Measurements from ENCODE around the gene LMX1A. TPM values are rescaled to one million over a fixed set of nuclear protein-coding genes. Genes with fewer than 3 reads are reported as not detected.

LMX1A gene
- polyA plus RNA-seq, 2 of the 4 experiments (the other 2 are of a cell fraction): not detected

GRCh38 chr1:165187031-165188009 is 169.2 kb downstream of the LMX1A start:
- H3K4me2 ChIP-seq: no peak overlapping the region
- ATAC-seq: no peak; a peak in 1 of 6 replicates
- FAIRE-seq: no peak
- H3K4me1 ChIP-seq: no peaks in the 10 kb centered on the region
- no peak overlapping the region for H3K4me3 ChIP-seq
- H3K9me3 ChIP-seq: no peaks in the 10 kb centered on the region
- POLR2A ChIA-PET: no interaction called here
- no peak for TF ChIP-seq HDAC2 (IDR thresholded peaks at IDR 0.05)
- no peak for TF ChIP-seq ZNF302 (CRISPR knock-in tag; IDR thresholded peaks at IDR 0.05)
- no peak for TF ChIP-seq ZSCAN20 (CRISPR knock-in tag; IDR thresholded peaks at IDR 0.05)
- TF ChIP-seq BHLHE40 (IDR thresholded peaks at IDR 0.05; ENCODE audit: low read depth, low read length): no peak
- no peak for TF ChIP-seq RAD21 (conservative IDR thresholded peaks at IDR 0.05 in 1 of 2, IDR thresholded peaks at IDR 0.05 in 1 of 2)
- TF ChIP-seq GATA3 (IDR thresholded peaks at IDR 0.05; ENCODE audit: borderline replicate concordance): no peak
- no peak for TF ChIP-seq EHMT2 (IDR thresholded peaks at IDR 0.05; ENCODE audit: low read depth)
- TF ChIP-seq FOSB (CRISPR knock-in tag; IDR thresholded peaks at IDR 0.05): no peak
- no peak for TF ChIP-seq ESRRA (IDR thresholded peaks at IDR 0.05; ENCODE audit: borderline replicate concordance, low read length)
- no peak for TF ChIP-seq ATOH8 (CRISPR knock-in tag; IDR thresholded peaks at IDR 0.05; ENCODE audit: low read depth)
- TF ChIP-seq PHF8 (IDR thresholded peaks at IDR 0.05; ENCODE audit: borderline replicate concordance, low read depth): no peak
- no peak for TF ChIP-seq EP300 (IDR thresholded peaks at IDR 0.05)
- no peak for TF ChIP-seq FOXS1 (CRISPR knock-in tag; IDR thresholded peaks at IDR 0.05)
- no peak for TF ChIP-seq NR3C1 (IDR thresholded peaks at IDR 0.05)
- no peak for TF ChIP-seq ZFP36 (IDR thresholded peaks at IDR 0.05; ENCODE audit: borderline replicate concordance, partially characterized antibody)
- no peak for TF ChIP-seq CHD4 (IDR thresholded peaks at IDR 0.05; ENCODE audit: borderline replicate concordance)
- TF ChIP-seq RNF2 (IDR thresholded peaks at IDR 0.05; ENCODE audit: borderline replicate concordance, low read depth): no peak
- TF ChIP-seq RFX5 (IDR thresholded peaks at IDR 0.05): no peak
- CTCF ChIA-PET: no interaction called here
- WGBS (ENCODE audit: missing lambda C conversion rate): 6% methylated on average over 3 of the region's 3 CpGs
- no peak for DNase-seq (ENCODE audit: low read depth in 1 of 2, low spot score in 1 of 2)
- no peak overlapping the region for H3K27ac ChIP-seq

- ATAC-seq: no peak
- no peak for TF ChIP-seq SREBF2 (IDR thresholded peaks at IDR 0.05)
- no peak for TF ChIP-seq NPAS2 (CRISPR knock-in tag; IDR thresholded peaks at IDR 0.05; ENCODE audit: borderline replicate concordance)
- no peak for TF ChIP-seq JUNB (IDR thresholded peaks at IDR 0.05)
- TF ChIP-seq EHF (CRISPR knock-in tag; IDR thresholded peaks at IDR 0.05): no peak
- no peak for TF ChIP-seq TFCP2L1 (CRISPR knock-in tag; IDR thresholded peaks at IDR 0.05)
- TF ChIP-seq EHMT2 (IDR thresholded peaks at IDR 0.05; ENCODE audit: low read depth): no peak
- no peak for TF ChIP-seq USF2 (IDR thresholded peaks at IDR 0.05)
- no peak for TF ChIP-seq MYC (IDR thresholded peaks at IDR 0.05; ENCODE audit: borderline replicate concordance, low read length)
- TF ChIP-seq EP300 (IDR thresholded peaks at IDR 0.05): no peak
- TF ChIP-seq BHLHE40 (IDR thresholded peaks at IDR 0.05; ENCODE audit: low read depth, low read length): no peak
- TF ChIP-seq ZSCAN20 (CRISPR knock-in tag; IDR thresholded peaks at IDR 0.05): no peak
- no peak for TF ChIP-seq RFX5 (IDR thresholded peaks at IDR 0.05)
- TF ChIP-seq HES2 (IDR thresholded peaks at IDR 0.05): no peak
- no peak for TF ChIP-seq CEBPB (IDR thresholded peaks at IDR 0.05)
- no peak for TF ChIP-seq HOXA7 (CRISPR knock-in tag; IDR thresholded peaks at IDR 0.05)
- TF ChIP-seq REST (IDR thresholded peaks at IDR 0.05): no peak
- Histone ChIP-seq H3K4me2 (no peak overlapping the region), H3K9me3 (no peaks in the 10 kb centered on the region), H3K27ac (no peak overlapping the region), H3K4me1 (no peaks in the 10 kb centered on the region), H3K4me3 (no peak overlapping the region)
- ChIA-PET POLR2A (no interaction called here), CTCF (no interaction called here)
- DNase-seq (ENCODE audit: low read depth in 1 of 2, low spot score in 1 of 2): no peak
- WGBS (ENCODE audit: missing lambda C conversion rate): 13% methylated on average over 4 of the region's 4 CpGs
- FAIRE-seq: no peak
These were observed 171.2 kb downstream of the LMX1A start for GRCh38 chr1:165185161-165185889.

Data from A549 (cell line).